ENCODE data around the gene PSMD12.
A peak's percentile ranks its signal among the peaks of the same experiment; 100 is the strongest.
"Not testable (repeated sequence)": the region's sequence is repeated elsewhere in the genome, so short reads cannot be mapped to it uniquely, and the experiment has no call there.

Gene PSMD12

GRCh38 chr17:67388986-67389385 lies 22.6 kb upstream of the PSMD12 start:
- POLR2A ChIA-PET, result interaction anchor here (1.7 kb wide), 1 partner anchor 52 kb away, joined by 3 read pairs; no protein-coding TSS in a partner anchor
- CTCF ChIA-PET, result interaction anchor here (0.6 to 7.8 kb wide), 8 partner anchors 11 to 436 kb away, joined by 3 to 92 read pairs (median 3); partner anchors contain the start of gene PITPNC1
- no peak for TF ChIP-seq CTCF (IDR thresholded peaks at IDR 0.05; ENCODE audit: insufficient read depth, low read length, missing control alignments)
- no peak overlapping the region for H3K4me3 ChIP-seq (ENCODE audit: low read depth, low read length)
- DNase-seq (ENCODE audit: low read depth, low spot score), result no peak

- CTCF ChIA-PET, result interaction anchor here (0.6 to 7.8 kb wide), 10 partner anchors 11 to 300 kb away, joined by 3 to 92 read pairs (median 6); partner anchors contain the start of gene PITPNC1
- DNase-seq (ENCODE audit: low read depth, low spot score), result not testable (repeated sequence)
- POLR2A ChIA-PET, result interaction anchor here (1.7 kb wide), 1 partner anchor 53 kb away, joined by 3 read pairs; no protein-coding TSS in a partner anchor
Observed at GRCh38 chr17:67388536-67388935, 22.2 kb upstream of the PSMD12 start.

GRCh38 chr17:67386965-67387551 lies 20.7 kb upstream of the PSMD12 start:
- ChIA-PET CTCF (interaction anchor here (0.8 to 7.8 kb wide), 23 partner anchors 9 to 300 kb away, joined by 3 to 92 read pairs (median 5); partner anchors contain the start of gene PITPNC1), POLR2A (no interaction called here)
- peak; percentile 74 for TF ChIP-seq CTCF (IDR thresholded peaks at IDR 0.05; ENCODE audit: insufficient read depth, low read length, missing control alignments)
- no peak for DNase-seq (ENCODE audit: low read depth, low spot score)
- no peak overlapping the region for H3K4me3 ChIP-seq (ENCODE audit: low read depth, low read length)

More at GRCh38 chr17:67388536-67388935, 22.2 kb upstream of the PSMD12 start:
- not testable (repeated sequence) for H3K4me3 ChIP-seq (ENCODE audit: low read depth, low read length)

- H3K4me3 ChIP-seq (ENCODE audit: low read depth, low read length), result no peak overlapping the region
- no peak for DNase-seq (ENCODE audit: low read depth, low spot score)
- no peak for TF ChIP-seq CTCF (IDR thresholded peaks at IDR 0.05; ENCODE audit: insufficient read depth, low read length, missing control alignments)
- CTCF ChIA-PET, result interaction anchor here (0.7 to 7.8 kb wide), 13 partner anchors 8 to 305 kb away, joined by 3 to 92 read pairs (median 4); partner anchors contain the start of gene PITPNC1
- POLR2A ChIA-PET, result no interaction called here
Observed at GRCh38 chr17:67385122-67385988, 19.0 kb upstream of the PSMD12 start.

GRCh38 chr17:67381929-67382257 lies 15.5 kb upstream of the PSMD12 start:
- H3K4me3 ChIP-seq (ENCODE audit: low read depth, low read length), result no peak overlapping the region
- CTCF ChIA-PET, result interaction anchor here (1.0 to 2.1 kb wide), 2 partner anchors 94 to 248 kb away, joined by 3 to 5 read pairs; no protein-coding TSS in a partner anchor
- DNase-seq (ENCODE audit: low read depth, low spot score), result no peak
- POLR2A ChIA-PET, result no interaction called here
- no peak for TF ChIP-seq CTCF (IDR thresholded peaks at IDR 0.05; ENCODE audit: insufficient read depth, low read length, missing control alignments)

- TF ChIP-seq CTCF (IDR thresholded peaks at IDR 0.05; ENCODE audit: insufficient read depth, low read length, missing control alignments), result no peak
- DNase-seq (ENCODE audit: low read depth, low spot score), result no peak
- CTCF ChIA-PET, result interaction anchor here (0.6 to 9.3 kb wide), 49 partner anchors 9 to 321 kb away, joined by 3 to 164 read pairs (median 5); partner anchors contain the start of gene PSMD12
- H3K4me3 ChIP-seq (ENCODE audit: low read depth, low read length), result peak overlapping the region; percentile 75
- POLR2A ChIA-PET, result no interaction called here
Observed at GRCh38 chr17:67379251-67379630, 12.9 kb upstream of the PSMD12 start.
